Measurements from ENCODE around the gene CDH4. TPM values are rescaled to one million over a fixed set of nuclear protein-coding genes. Genes with fewer than 3 reads are reported as not detected.

CDH4 gene
- total RNA-seq, 1 donor from 2014 or later, result 0.23 TPM

GRCh38 chr20:61628480-61628879 is 376.4 kb downstream of the CDH4 start:
- Mint-ChIP-seq H3K4me3 (ENCODE audit: unreplicated experiment) (no peak overlapping the region), H3K27me3 (ENCODE audit: unreplicated experiment) (peaks cover 11% of the 10 kb centered on the region), H3K27ac (ENCODE audit: unreplicated experiment) (no peak overlapping the region), H3K9me3 (ENCODE audit: unreplicated experiment) (no peaks in the 10 kb centered on the region), H3K4me1 (ENCODE audit: unreplicated experiment) (peaks cover 3% of the 10 kb centered on the region), H3K36me3 (ENCODE audit: low read depth, unreplicated experiment) (peaks cover 3% of the 10 kb centered on the region)
- no peak for TF ChIP-seq CTCF (IDR thresholded peaks at IDR 0.05; ENCODE audit: unreplicated experiment)
- no peak for DNase-seq (ENCODE audit: low spot score)

GRCh38 chr20:61628901-61629601 is 377.0 kb downstream of the CDH4 start:
- Mint-ChIP-seq H3K36me3 (ENCODE audit: low read depth, unreplicated experiment) (peaks cover 3% of the 10 kb centered on the region), H3K27ac (ENCODE audit: unreplicated experiment) (no peak overlapping the region), H3K4me1 (ENCODE audit: unreplicated experiment) (peaks cover 3% of the 10 kb centered on the region), H3K27me3 (ENCODE audit: unreplicated experiment) (peaks cover 11% of the 10 kb centered on the region), H3K9me3 (ENCODE audit: unreplicated experiment) (no peaks in the 10 kb centered on the region), H3K4me3 (ENCODE audit: unreplicated experiment) (no peak overlapping the region)
- DNase-seq (ENCODE audit: low spot score), result no peak
- no peak for TF ChIP-seq CTCF (IDR thresholded peaks at IDR 0.05; ENCODE audit: unreplicated experiment)

GRCh38 chr20:61629602-61630390 is 377.7 kb downstream of the CDH4 start:
- H3K27me3 Mint-ChIP-seq (ENCODE audit: unreplicated experiment), result peaks cover 11% of the 10 kb centered on the region
- peaks cover 3% of the 10 kb centered on the region for H3K36me3 Mint-ChIP-seq (ENCODE audit: low read depth, unreplicated experiment)
- H3K9me3 Mint-ChIP-seq (ENCODE audit: unreplicated experiment), result no peaks in the 10 kb centered on the region
- peaks cover 3% of the 10 kb centered on the region for H3K4me1 Mint-ChIP-seq (ENCODE audit: unreplicated experiment)
- no peak for TF ChIP-seq CTCF (IDR thresholded peaks at IDR 0.05; ENCODE audit: unreplicated experiment)
- no peak overlapping the region for H3K4me3 Mint-ChIP-seq (ENCODE audit: unreplicated experiment)
- no peak for DNase-seq (ENCODE audit: low spot score)
- no peak overlapping the region for H3K27ac Mint-ChIP-seq (ENCODE audit: unreplicated experiment)

GRCh38 chr20:61630391-61630650 is 378.3 kb downstream of the CDH4 start:
- H3K27ac Mint-ChIP-seq (ENCODE audit: unreplicated experiment), result no peak overlapping the region
- H3K4me1 Mint-ChIP-seq (ENCODE audit: unreplicated experiment), result peaks cover 3% of the 10 kb centered on the region
- no peak for DNase-seq (ENCODE audit: low spot score)
- peaks cover 3% of the 10 kb centered on the region for H3K36me3 Mint-ChIP-seq (ENCODE audit: low read depth, unreplicated experiment)
- H3K9me3 Mint-ChIP-seq (ENCODE audit: unreplicated experiment), result no peaks in the 10 kb centered on the region
- no peak for TF ChIP-seq CTCF (IDR thresholded peaks at IDR 0.05; ENCODE audit: unreplicated experiment)
- no peak overlapping the region for H3K4me3 Mint-ChIP-seq (ENCODE audit: unreplicated experiment)
- H3K27me3 Mint-ChIP-seq (ENCODE audit: unreplicated experiment), result peaks cover 11% of the 10 kb centered on the region

- Mint-ChIP-seq H3K9me3 (ENCODE audit: unreplicated experiment) (no peaks in the 10 kb centered on the region), H3K36me3 (ENCODE audit: low read depth, unreplicated experiment) (peaks cover 3% of the 10 kb centered on the region), H3K4me3 (ENCODE audit: unreplicated experiment) (no peak overlapping the region), H3K27ac (ENCODE audit: unreplicated experiment) (no peak overlapping the region), H3K27me3 (ENCODE audit: unreplicated experiment) (peaks cover 10% of the 10 kb centered on the region), H3K4me1 (ENCODE audit: unreplicated experiment) (peaks cover 3% of the 10 kb centered on the region)
- TF ChIP-seq CTCF (IDR thresholded peaks at IDR 0.05; ENCODE audit: unreplicated experiment), result no peak
- DNase-seq (ENCODE audit: low spot score), result no peak
Measured at GRCh38 chr20:61630816-61631215, 378.8 kb downstream of the CDH4 start.

All from endothelial cell (in vitro differentiated cells).